Measurements from ENCODE around the gene FAM107B.

FAM107B gene

DNA sequence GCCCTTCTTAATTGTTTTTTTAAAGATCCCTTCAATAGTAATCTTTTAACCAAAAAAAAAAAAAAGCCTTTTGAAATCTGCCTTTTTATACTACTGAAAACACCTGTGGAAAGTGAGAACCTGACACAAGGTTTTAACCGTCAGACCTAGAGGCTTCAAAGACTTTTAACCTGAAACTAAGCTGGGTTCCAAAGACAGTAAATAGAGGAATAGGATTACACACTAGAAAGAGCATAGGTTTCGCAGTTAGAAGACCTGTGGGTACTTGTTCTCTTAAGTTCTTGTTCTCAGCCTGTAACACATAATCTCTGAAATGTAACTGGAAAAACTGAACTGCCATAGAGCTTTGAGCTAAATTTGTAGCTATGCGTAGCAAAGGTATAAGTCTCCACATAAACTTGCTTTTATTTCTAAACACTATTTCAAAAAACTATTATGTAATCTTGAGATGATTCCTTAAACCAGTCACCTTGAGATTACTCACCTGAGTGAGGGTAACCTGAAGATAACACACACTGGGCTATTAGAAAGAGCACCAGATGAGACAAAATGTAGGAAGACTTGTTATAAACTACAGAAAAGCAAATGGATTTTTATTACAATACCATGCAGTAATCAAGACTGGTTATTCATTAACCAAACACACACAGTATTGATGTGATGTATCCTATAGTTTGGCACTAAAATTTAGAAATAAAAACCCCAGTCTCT lies 247.4 kb downstream of the FAM107B start:
- DNase-seq, result no peak

DNA sequence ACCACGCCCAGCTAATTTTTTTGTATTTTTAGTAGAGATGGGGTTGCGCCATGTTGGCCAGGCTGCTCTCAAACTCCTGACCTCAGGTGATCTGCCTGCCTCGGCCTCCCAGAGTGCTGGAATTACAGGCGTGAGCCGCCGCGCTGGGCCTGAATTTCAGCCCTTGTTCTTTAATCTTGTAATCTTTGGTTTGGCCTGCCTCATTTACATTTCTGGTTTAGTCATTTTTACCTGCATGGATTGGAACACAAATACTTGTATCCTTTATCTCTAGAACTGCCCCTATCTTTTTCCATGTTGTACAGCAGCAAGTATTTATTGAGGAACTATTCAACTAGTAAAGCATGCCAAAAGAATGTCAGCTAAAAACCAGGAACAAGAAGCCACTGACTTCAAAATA lies 248.4 kb downstream of the FAM107B start:
- DNase-seq, result no peak

DNA sequence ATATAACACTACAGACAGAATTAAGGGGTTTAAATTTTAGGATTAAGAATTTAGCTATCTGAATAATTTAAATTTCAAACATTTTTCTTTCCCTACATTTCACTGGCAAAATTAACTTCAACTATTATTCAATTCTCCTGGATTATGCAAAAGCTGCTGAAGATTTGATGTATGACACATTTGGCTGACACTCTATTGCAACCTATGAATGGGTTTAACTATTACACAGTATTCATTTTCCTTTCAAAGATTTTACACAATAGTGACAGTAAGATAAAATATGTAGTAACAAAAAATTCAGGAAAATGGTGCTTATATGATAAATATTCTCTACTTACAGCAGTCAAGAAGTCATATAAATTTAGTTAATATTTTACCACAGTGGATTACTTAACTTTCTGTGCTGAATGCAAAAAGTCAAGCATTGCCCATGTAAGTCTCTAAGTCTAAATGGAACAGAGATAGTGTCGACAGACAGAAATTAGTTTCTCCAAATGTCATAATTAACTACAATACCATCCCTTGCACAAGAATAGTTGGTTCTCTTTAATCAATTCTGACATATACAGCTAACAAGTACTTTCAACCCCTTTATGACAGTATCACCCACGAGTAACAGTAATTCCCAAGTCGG lies 249.9 kb downstream of the FAM107B start:
- no peak for DNase-seq

DNA sequence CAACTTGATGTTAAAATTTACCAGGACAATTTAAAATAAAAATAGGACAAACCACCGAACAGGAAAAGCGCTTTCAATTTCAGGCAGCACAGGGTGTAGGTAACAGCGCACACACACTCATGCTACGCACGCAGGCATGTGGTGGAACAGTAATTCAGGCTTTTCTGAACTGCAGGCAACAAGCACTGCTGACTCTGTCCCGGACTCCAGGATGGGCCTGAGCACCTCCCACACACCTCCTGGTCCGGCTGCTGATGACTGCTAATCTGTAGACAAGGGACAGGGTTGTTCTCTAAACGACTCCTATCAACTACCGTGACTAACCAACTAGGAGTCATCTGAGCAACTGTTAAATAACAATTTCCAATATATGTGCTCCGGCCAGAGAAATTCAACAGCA lies 251.4 kb downstream of the FAM107B start:
- no peak for DNase-seq

DNA sequence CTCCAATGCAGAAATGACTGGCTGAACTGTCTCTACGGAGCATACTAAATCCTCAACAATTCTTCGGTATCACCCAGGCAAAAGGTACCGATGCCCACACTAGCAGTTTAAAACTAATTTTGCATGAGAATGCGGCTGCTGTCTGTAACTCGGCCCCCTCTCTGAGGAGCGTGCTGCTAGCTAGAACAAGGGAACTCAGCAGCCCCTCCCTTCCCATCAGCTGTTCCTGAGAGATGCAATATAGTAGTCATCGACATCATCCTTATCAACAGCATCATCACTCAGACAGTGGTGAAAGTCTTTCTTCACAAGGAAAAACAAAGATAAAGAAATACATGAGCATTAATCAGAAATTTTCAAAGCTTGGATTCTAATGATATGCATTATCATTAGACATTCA lies 254.9 kb downstream of the FAM107B start:
- no peak for DNase-seq

DNA sequence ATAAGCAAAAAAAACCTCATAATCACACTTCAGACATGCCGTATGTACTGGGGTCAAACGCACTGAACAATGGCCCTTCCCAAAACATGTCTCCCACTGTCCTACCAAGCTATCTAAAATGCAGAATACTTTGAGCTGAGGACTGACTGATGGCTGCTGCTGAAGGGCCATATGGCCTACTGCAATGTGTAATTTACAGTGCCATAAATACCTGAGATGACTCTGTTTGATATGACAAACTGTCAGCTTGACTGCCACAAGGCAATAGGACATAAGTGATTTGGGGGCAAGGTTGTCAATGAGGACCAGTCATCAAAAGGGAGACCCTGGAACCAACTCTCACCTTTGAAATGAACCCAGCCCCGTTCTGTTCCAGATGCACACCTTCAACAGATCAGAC lies 256.5 kb downstream of the FAM107B start:
- no peak for DNase-seq

DNA sequence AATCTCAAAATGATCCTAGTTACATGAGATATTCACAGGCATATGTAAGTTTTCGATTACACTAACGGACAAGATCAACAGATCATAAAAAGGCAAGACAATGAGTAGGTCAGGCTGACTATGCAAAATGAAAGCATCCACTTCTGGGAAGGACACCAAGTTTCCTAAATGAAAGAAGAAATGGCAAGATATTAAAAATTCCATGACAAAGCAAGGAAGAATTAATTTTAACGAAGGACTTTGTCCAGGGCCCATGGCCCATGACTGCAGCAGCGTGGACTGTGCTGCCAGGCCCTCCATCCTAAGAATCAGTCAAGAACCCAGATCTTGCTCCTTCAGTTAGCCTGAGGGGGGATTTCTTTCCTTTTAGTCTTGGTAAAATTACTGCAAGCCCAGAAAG lies 261.6 kb downstream of the FAM107B start:
- DNase-seq, result no peak

DNA sequence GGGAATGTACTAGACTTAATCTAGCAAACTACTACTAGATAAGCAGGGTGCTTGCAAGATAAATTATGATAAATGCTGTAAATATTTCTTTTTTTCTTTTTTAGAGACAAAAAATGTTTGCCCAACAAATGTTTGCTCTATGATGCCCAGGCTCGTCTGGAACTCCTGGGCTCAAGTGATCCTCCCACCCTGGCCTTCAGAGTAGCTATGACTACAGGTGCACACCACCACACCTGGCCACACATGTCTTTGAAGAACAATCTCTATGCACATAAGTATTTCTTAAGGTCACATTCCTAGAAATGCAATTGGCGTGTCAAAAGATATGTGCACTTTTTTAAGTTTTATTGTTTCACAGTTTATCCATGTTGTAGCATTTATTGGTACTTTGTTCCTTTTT lies 264.4 kb downstream of the FAM107B start:
- no peak for DNase-seq

DNA sequence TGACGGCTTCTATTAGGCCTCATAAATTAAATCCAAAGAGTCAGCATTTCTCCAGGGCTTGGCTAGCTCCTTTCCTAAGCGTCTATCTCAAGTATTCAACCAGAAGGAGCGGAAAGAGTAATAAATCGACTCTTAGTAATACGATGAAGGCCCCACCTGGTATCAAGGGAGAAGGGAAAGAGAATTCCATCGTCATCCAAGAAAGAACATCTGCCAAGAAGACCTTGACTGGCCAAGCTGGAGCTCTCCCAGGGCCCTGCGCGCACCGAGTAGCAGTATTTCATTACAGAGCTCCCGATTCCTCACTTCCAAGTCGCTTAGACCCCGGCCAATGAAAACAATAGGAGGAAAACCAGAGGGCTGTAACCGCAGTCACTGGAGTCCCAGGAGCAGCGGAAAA lies 266.0 kb downstream of the FAM107B start:
- no peak for DNase-seq

DNA sequence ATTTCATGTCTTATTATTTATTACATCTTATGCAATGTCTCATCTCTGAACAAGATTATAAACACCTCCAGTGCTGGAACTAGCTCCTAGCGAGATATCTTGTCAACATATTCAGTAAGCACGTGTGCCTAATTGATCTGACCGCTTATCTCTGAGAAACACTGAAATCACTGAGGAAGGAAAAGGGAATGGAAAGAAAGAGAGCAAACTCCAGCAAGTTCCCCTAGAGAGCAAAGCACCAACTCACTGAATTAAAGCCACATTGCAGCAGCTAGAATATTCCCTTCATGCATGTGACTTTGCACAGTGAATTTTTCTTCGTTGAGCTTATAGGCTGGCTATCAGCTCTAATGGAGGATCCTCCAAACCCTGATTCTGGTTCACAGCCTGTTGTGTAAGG lies 266.9 kb downstream of the FAM107B start:
- no peak for DNase-seq

DNA sequence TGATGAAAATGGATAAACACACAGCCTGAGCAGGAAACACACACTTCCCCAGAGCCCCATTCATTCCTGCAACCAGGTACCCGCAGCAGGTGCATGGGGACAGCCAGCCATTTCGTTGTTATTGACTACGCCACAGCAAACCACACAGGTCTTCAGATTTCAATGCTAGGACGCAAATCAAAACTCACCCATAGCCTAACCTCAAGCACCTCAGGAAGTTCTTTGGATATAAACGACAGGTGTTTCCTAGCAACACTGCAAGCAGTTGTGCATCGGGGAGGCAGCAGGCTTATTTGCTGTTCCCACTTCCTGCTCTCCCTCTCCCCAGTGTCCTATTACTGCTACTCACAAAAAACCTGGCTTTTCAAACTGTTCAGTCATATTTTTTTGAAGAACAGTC lies 267.5 kb downstream of the FAM107B start:
- peak in 1 of 2 experiments; percentile 41 for DNase-seq

DNA sequence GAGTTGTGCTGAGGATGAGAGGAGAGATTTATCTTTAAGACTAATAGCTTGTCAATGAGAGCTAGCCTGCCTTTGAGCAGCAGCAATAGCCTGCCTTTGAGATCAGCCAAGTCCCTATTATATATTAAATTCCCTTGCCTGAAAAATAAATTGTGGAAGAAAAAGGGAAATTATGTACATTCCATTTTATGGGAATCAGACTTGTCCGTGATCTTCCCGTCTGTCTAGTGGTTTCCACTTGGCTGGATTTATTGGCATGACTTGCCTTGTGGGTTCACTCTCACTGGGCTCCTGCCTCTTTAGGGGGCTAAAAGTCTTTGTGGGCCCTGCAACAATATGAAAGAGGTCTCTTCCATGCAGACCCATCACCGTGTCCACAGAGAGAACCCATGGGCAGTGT lies 272.3 kb downstream of the FAM107B start:
- DNase-seq, result no peak

DNA sequence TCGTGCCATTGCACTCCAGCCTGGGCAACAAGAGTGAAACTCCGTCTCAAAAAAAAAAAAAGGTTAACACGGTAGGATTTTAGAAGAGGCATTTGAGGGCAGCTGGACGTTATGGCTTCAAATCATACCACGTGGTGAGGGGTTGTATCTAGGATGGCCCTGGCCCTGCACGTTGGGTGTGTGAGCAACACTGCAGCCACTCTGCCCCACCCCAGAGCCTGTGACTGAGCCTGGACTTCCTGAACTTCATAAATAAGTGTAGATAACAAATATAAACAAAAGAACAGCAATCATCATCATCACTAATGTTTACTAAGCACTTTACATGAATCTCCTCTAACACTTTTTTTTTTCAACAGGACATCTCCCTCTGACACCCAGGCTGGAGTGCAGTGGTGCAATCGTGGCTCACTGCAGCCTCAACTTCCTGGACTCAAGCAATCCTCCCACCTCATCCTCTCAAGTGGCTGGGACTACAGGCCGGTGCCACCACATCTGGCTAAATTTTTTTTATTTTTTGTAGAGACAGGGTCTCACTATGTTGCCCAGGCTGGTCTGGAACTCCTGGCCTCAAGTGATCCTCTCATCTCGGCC lies 274.4 kb downstream of the FAM107B start:
- DNase-seq, result no peak

DNA sequence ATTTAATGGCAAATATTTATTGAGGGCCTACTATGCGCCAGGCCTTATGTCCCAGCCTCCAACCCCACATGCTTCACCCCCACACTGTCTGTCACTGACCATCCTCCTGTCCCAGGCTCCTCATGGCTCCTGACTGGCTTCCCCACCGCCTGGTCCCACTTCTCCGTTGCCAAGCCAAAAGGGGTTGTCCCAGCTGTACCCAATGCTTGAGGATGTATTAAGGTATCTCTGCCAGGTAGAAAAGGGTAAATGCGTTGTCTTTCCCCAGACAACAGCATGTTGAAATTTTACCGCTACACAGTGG lies 275.1 kb downstream of the FAM107B start:
- DNase-seq, result no peak

DNA sequence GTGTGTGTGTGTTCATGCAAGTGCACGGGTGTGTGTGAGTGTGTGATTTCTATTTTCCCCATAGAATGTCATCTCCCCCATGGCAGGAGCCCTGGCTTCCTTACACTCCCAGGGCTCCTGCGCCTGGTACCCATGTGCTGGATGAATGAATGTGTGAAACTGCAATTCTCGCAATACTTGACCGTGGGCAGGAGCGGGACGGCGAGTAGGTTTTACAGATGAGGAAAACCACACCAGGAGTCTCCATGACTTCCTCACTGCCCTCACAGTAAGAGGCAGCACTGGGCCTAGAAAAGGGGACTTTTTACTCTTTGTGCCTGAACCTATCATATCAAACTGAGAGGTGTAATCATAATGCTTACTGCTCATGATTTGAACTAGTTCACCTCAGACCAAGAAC lies 276.4 kb downstream of the FAM107B start:
- no peak for DNase-seq

DNA sequence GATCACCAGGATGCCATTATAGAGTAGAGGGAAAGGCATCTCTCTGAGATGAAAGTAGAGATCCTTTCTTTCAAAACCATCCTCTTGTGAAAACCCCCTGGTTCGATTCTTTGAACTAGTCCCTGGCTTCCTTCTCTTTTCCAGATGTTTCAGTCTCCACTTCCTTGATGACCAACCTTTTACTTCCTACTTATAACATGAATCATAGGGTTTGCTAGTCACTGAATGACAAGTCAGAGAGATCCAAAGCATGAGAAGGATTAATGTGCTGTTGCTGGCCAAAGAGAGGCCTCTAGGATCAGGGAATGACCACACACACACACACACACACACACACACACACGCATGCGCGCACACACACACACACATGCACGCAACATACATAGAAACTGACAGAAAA lies 282.9 kb downstream of the FAM107B start:
- no peak for DNase-seq

DNA sequence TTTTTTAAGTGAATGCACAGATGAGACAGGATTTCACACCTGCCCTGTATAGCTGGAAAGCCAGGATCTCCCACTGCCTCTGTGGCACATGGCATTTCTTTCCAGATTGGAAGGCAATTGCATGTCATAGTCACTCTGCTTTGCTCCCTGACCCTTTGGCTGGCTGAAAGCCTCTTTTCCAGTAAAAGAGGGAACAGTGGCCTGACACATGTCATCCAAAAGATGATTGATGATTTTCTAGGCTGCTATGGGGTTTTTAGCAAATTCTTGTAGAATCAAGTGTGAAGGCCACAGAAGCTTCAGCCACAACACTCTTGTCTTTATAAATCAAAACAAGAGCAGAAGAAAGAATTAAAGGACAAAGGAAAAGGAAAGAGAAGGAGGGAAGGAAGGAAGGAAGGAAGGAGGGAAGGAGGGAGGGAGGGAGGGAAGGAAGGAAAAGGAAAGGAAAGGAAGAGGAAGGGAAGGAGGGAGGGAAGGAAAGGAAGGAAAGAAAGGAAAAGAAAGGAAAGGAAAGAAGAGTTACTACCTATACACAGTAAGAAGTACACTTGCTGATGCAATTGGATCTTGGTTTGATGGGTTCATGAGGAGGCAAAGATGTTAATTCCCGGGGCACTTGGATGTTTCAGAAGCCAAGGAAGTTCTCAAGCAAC lies 285.0 kb downstream of the FAM107B start:
- no peak for DNase-seq

DNA sequence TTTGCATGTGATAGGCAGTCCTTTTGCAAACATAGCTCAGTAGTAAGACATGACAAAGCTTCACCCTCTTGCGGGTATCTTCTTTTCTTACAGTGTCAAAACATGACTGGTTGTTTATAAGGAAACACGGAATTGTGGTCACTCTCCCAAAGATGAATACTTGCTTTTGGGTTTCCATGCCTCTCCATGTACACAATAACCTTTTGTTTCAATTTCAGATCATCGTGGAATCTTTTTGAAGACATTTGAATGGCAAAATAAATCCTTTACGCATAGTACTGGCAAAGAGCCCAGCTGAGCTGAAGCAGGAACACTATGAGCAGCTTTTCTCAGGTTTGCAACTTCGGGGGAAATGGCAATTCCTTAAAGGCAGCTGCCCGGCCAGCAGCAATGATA lies 287.2 kb downstream of the FAM107B start:
- no peak for DNase-seq

DNA sequence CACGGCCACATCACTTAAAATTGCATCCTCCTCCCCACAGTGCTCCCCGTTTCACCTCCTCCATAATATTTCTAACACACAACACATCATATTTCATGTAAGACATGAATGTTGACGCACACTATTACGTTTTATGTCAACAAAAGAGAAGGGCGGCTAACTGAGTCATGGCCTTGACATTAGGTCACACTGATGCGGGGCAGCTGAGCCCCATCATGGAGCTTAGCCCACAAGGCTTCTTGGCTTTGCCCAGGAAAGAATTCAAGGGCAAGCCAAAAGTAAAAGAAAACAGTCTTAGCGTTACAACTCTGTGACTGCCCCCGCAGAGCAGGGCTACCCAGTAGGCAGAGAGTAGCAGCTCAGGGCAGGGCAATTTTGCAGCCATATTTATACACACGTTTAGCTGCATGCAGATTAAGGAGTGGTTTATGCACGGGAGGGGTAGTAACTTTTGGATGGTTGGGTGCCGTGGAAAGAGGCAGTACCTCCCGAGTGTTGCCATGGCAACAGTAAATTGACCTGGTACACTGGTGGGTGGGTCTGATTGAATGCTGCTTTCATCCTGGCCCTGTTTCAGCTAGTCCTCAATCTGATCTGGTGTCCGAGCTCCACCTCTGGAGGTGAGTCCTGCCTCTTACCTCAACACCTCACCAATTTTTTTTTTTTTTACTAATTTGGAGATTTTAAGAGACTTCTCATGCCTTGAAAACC lies 287.8 kb downstream of the FAM107B start:
- DNase-seq, result no peak

DNA sequence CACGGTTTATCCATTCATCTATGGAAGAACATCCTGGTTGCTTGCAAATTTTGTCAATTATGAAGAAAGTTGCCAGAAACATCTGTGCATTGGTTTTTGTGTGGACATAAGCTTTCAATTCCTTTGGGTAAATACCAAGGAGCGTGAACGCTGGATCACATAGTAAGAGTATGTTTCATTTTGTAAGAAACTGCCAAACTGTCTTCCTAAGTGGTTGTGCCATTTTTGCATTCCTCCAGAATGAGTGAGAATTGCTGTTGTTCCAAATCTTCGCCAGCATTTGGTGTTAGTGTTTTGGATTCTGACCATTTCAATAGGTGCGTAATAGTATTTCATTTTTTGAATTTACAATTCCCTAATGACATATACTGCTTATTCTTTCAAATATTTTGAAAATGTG lies 288.7 kb downstream of the FAM107B start:
- no peak for DNase-seq

DNA sequence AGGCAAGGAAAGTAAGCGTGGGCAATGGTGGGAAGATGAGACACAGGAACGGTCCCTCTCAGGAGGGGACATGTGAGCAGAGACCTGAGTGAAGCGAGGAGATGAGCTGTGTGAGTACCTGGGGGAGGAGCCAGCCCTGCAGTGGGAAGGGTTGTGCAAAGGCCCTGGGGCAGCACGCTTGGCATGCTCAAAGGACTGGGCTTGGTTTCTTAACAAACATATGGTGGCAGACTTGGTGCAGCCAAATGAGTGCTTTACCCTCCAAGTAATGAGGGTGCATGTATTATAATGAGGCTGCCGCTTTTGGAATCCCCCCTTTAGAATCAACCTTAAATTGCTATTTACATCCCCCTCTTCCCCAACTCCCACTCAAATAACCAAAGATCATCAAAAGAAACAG lies 291.3 kb downstream of the FAM107B start:
- no peak for DNase-seq

DNA sequence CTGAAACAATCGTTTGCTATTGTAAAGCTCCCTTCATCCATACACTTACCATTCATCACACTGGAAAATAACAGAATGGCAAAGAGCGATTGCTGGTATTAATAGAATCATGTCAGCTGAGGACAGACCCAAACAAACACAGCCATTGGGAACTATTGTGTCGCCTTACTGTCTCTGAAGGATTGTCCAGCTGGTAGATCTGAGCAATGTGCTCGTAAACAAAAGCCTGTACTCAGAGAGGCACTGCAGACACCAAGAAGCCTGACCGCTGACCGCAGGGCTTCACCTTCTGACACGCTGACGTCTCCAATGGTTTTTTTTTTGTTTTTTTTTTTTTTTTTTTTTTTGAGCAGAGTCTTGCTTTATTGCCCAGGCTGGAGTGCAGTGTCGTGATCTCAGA lies 292.9 kb downstream of the FAM107B start:
- DNase-seq, result no peak

DNA sequence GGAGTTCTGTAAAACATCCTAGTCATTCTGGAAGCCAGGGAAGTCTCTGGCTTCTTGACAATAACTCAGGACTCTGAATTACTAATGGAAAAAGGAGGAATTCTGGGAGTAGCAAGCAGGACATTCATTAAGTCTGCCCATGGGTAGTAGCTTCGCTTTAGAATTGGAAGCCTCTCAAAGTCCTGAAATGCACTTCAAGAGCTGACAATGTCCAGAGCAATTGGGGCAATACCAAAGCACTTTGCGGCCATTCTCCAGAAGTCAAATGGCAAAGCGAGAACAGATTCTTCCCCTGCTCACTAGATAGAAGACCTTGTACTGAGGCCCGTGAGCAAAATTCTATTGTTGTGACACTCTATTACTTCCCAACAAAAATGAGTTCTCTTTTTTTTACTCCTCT lies 293.7 kb downstream of the FAM107B start:
- no peak for DNase-seq

DNA sequence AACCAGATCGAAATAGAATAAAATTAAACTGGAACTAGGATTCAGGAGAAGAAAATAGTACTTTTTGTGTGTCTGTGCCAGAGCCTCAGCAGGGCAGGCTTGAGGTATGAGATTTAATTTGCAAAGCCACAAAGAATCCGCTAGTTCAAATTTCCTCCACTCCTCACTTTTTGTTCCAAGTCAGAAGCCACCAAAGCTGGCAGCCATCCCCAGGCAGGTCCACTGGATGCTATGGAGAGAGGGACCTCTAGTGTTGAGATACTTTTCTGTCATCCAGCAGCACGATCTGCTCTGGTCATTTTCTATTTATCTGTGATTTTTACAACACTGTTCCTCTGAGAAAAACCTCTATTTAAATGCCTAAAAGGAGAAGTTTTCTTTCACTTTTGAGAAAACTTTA lies 296.1 kb downstream of the FAM107B start:
- DNase-seq, result no peak

All from NCI-H187 (cell line).